OCI-LY3 (cell line): ENCODE measurements around the gene PSMB9.

Experiments
- H2AFZ ChIP-seq: fragments of 200-600, 300-600 bp; shearing (Covaris generic); 2 replicates; pipeline ENCODE4 v1.6.0; 2014; ENCODE audit warnings: antibody characterized with exemption, low read depth, low read length
- H3K27ac ChIP-seq: fragments of 200-600, 300-600 bp; sonication (generic); 2 replicates; pipeline ENCODE4 v1.5.1; 2014; ENCODE audit warnings: mild to moderate bottlenecking, low read length, moderate library complexity, mixed read lengths
- H3K27me3 ChIP-seq: fragments of 200-600, 300-600 bp; sonication (generic); 2 replicates; pipeline ENCODE4 v1.6.1; 2014; ENCODE audit warnings: low read depth, low read length, mixed read lengths
- H3K36me3 ChIP-seq: fragments of 200-600, 300-600 bp; sonication (generic); replicated peaks from 2 replicates; pipeline ENCODE3; 2014; ENCODE audit warnings: low read depth, low read length, mixed read lengths
- H3K4me1 ChIP-seq: fragments of 300-600, 200-600 bp; sonication (generic); 2 replicates; pipeline ENCODE4 v1.6.1; 2014; ENCODE audit warnings: low read length, mixed read lengths
- H3K4me2 ChIP-seq: fragments of 200-600, 300-600 bp; sonication (generic); 2 replicates; pipeline ENCODE4 v1.6.1; 2014; ENCODE audit warnings: low read length, mixed read lengths
- H3K4me3 ChIP-seq: fragments of 300-600, 200-600 bp; sonication (generic); 2 replicates; pipeline ENCODE4 v1.5.1; 2014; ENCODE audit warnings: antibody characterized with exemption, mild to moderate bottlenecking, low read length, moderate library complexity
- H3K79me2 ChIP-seq: fragments of 300-600, 200-600 bp; shearing (Covaris generic); 2 replicates; pipeline ENCODE4 v1.6.1; 2014; ENCODE audit warnings: mild to moderate bottlenecking, low read length, mixed read lengths
- H3K9ac ChIP-seq: fragments of 300-600, 200-600 bp; shearing (Covaris generic); 2 replicates; pipeline ENCODE4 v1.6.0; 2014; ENCODE audit warnings: mild to moderate bottlenecking, low read length, moderate library complexity
- H3K9me3 ChIP-seq: fragments of 200-600, 300-600 bp; shearing (Covaris generic); 2 replicates; pipeline ENCODE4 v1.6.1; 2014; ENCODE audit warnings: low read length, mixed read lengths; ENCODE audit not compliant: insufficient read depth
- H4K20me1 ChIP-seq: fragments of 200-600, 300-600 bp; sonication (generic); 2 replicates; pipeline ENCODE4 v1.6.1; 2016; ENCODE audit warnings: low read length, mixed read lengths; ENCODE audit not compliant: insufficient read depth
- CTCF ChIP-seq: fragments of 200-600, 300-600 bp; sonication (generic); IDR thresholded peaks from 2 replicates; pipeline ENCODE4 v1.5.1; 2014; ENCODE audit warnings: antibody characterized with exemption, low read length, low read depth
- EZH2phosphoT487 ChIP-seq: fragments of 200-600 bp; shearing (Covaris generic); IDR thresholded peaks from 2 replicates; pipeline ENCODE4 v1.6.1; 2018; ENCODE audit warnings: antibody characterized with exemption, mixed run types, low read depth

Gene PSMB9

GRCh38 chr6:32818867-32819266 is 35.1 kb upstream of the PSMB9 start:
- Histone ChIP-seq H3K9me3 (no peaks in the 10 kb centered on the region), H2AFZ (no peak overlapping the region), H3K79me2 (no peaks in the 10 kb centered on the region), H3K36me3 (peaks cover 13% of the 10 kb centered on the region), H3K9ac (no peak overlapping the region), H3K4me2 (no peak overlapping the region), H3K4me1 (peaks cover 36% of the 10 kb centered on the region), H4K20me1 (no peaks in the 10 kb centered on the region), H3K27ac (no peak overlapping the region), H3K4me3 (no peak overlapping the region), H3K27me3 (no peaks in the 10 kb centered on the region)
- TF ChIP-seq CTCF (no peak), EZH2phosphoT487 (no peak)

GRCh38 chr6:32819729-32820128 is 34.3 kb upstream of the PSMB9 start:
- H4K20me1 ChIP-seq = no peaks in the 10 kb centered on the region
- H3K4me2 ChIP-seq = no peak overlapping the region
- no peak overlapping the region for H3K9ac ChIP-seq
- no peak overlapping the region for H3K4me3 ChIP-seq
- H3K4me1 ChIP-seq = peaks cover 36% of the 10 kb centered on the region
- H3K27me3 ChIP-seq = no peaks in the 10 kb centered on the region
- peaks cover 7% of the 10 kb centered on the region for H3K36me3 ChIP-seq
- H2AFZ ChIP-seq = no peak overlapping the region
- no peak for TF ChIP-seq EZH2phosphoT487
- no peak for TF ChIP-seq CTCF
- H3K79me2 ChIP-seq = no peaks in the 10 kb centered on the region
- H3K27ac ChIP-seq = no peak overlapping the region
- H3K9me3 ChIP-seq = no peaks in the 10 kb centered on the region

GRCh38 chr6:32825966-32826365 is 28.0 kb upstream of the PSMB9 start:
- H3K36me3 ChIP-seq = peaks cover 13% of the 10 kb centered on the region
- no peak overlapping the region for H3K9ac ChIP-seq
- no peaks in the 10 kb centered on the region for H4K20me1 ChIP-seq
- H3K27ac ChIP-seq = no peak overlapping the region
- no peak overlapping the region for H3K4me3 ChIP-seq
- H3K9me3 ChIP-seq = no peaks in the 10 kb centered on the region
- H3K4me1 ChIP-seq = peaks cover 10% of the 10 kb centered on the region; the same call in 1 of the 2 replicates
- H2AFZ ChIP-seq = no peak overlapping the region
- no peaks in the 10 kb centered on the region for H3K27me3 ChIP-seq
- H3K4me2 ChIP-seq = no peak overlapping the region
- no peaks in the 10 kb centered on the region for H3K79me2 ChIP-seq
- TF ChIP-seq CTCF (peak; percentile 42), EZH2phosphoT487 (no peak)

- H3K4me1 ChIP-seq = peaks cover under 1% of the 10 kb centered on the region; the same call in 1 of the 2 replicates
- TF ChIP-seq EZH2phosphoT487 (no peak), CTCF (no peak)
- no peaks in the 10 kb centered on the region for H4K20me1 ChIP-seq
- no peaks in the 10 kb centered on the region for H3K79me2 ChIP-seq
- H2AFZ ChIP-seq = no peak overlapping the region
- H3K27me3 ChIP-seq = no peaks in the 10 kb centered on the region
- H3K9ac ChIP-seq = no peak overlapping the region
- no peak overlapping the region for H3K27ac ChIP-seq
- peaks cover 21% of the 10 kb centered on the region for H3K36me3 ChIP-seq
- no peaks in the 10 kb centered on the region for H3K9me3 ChIP-seq
- no peak overlapping the region for H3K4me3 ChIP-seq
- no peak overlapping the region for H3K4me2 ChIP-seq
Measured at GRCh38 chr6:32827025-32827424, 27.0 kb upstream of the PSMB9 start.
